Activated T-helper 1 cell treated with Interleukin-2 at 50 U/mL for 16 hours (primary cell): ENCODE measurements around the gene TUBAL3.
"Not testable (repeated sequence)": the region's sequence is repeated elsewhere in the genome, so short reads cannot be mapped to it uniquely, and the experiment has no call there.

Experiments
- DNase-seq: peaks from one replicate; pipeline ENCODE4 v3.0.0-alpha.2; 2020; ENCODE audit warnings: low read depth

The TUBAL3 gene

DNA sequence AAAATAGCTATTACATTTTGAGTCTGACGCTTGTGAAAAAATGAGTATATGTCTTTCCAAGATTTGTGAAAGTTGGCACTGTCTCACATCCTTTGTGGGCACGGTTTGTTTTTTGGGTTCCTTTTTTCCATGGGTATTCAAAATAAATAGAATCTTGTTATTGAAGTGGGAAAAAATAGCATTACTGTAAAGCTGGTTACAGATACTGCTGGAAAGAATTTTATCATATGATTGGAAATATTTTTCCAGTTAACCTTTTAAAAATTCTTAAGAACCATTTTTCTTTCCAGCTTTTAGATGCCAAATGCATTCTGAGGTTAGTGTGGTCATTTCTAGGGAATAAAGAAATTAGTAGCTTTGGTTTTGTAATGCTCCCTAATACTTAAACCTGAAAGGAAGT is 19.1 kb upstream of the TUBAL3 start:
- DNase-seq, result no peak

DNA sequence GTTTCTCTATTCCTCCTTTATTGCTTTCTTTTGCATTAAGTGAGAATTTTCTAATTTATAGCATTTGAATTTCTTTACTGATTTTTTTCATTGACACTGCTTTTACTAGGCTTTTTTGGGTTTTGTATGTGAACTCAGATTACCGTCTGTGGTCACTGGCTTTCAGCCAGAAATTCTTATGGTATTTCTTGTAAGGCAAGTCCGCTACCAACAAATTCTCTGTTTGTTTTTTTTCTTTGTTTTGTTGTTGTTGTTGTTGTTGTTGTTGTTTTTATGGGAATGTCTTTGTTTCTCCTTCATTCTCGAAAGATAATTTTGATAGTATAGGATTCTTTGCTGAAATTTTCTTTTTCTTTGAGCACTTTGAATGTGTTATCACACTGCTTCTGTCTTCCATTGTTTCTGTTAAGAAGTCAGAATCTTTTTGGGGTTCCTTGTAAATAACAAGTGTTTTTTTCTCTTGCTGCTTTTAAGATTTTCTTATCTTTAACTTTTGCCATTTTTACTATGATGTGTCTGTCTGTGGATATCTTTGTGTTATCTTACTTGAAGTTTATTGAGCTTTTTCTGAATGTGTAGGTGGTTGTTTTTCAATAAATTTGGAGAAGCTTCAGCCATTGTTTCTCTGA is 15.0 kb upstream of the TUBAL3 start:
- DNase-seq, result no peak

GRCh38 chr10:5418584-5418983 is 14.0 kb upstream of the TUBAL3 start:
- no peak for DNase-seq

DNA sequence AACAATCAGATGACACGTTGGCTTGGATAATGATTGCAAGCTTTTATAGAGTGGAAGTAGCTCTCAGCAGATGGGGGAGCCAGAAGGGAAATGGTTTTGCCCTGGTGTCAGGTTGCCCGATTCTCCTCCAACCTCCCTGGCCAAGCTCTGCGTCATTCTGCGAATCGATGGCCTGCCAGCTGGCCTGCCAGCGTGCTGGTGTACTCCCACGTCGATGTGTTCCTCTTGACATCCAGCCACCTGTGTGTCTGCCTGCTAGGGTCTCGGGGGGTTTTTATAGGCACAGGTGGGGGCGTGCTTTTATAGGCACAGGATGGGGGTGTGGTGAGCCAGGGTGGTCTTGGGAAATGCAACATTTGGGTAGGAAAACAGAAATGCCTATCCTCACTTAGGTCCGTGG is 12.4 kb upstream of the TUBAL3 start:
- no peak for DNase-seq

DNA sequence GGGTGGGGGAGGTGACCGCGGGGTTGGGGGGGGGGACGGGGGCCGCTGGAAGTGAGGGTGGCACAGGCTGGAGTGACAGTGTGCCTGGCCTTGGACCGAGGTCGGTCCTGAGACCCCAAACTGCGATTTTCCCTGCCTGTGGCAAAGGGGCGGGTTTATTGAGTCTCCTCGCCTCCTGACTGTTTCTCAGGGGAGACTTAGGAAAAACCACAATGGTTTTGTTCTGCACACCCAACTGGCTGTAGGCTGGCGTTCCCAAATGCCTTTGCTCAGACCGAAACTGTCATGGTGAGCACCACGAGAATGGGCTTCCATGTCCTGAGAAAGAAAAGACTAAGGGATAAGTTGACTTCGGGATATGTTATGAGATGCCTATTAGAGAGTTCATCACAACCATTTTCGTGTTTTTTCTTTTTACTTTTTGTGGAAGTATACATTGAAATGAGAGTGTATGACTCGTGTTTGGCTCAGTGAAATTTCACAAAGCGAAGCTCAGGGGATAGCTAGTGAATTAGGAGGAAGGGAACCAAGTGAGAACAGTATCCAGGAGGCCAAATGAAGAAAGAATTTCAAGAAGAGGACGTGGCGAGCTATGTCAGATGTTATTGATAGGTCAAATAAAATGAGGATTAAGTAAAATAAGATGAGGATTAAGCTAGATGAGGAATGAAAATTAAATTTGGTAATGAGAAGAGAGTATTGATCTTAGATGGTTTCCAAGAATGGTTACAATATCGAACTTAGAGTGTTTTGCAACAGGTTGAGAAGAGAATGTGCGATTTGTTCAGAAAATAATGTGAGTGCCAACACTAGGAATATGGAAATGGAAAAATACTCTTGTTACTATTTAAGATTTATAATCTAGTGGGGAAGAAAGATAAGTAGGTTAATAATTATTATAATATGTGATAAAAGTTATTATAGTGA is 8.6 kb upstream of the TUBAL3 start:
- no peak for DNase-seq

DNA sequence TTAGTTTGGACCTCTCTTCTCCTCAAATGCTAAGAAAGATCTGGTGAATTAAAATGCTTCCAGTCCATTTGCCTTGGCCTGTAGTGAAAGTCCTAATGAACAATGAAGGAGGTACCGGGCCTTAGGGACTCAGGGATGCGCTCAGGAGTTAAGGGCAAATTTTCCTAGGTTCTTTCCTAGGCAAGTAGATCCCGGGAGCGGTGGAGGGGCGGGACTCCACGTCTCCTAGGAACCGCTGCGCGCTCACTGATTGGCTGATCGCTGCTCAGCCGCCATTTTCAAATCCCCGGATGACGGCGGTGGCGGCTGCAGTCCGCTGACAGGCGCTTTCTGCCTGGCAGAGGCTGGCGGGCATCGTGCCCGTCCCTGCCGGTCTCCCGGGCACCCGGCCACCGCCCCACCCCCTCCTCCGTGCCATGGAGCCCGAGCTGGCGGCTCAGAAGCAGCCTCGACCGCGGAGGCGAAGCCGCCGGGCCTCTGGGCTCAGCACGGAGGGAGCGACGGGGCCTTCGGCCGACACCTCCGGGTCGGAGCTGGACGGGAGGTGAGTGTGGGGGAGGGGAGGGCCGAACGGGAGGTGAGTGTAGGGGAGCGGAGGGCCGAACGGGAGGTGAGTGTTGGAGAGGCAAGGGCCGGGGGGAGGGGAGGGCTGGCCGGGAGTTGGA is 7.8 kb upstream of the TUBAL3 start, which contains the start of gene NET1:
NET1 (plus strand) TSS at position 281 of the 665 bp plus-strand sequence; CDS start at position 417, 136 bp downstream.
- peak; percentile 50 for DNase-seq

GRCh38 chr10:5411941-5412276 is 7.3 kb upstream of the TUBAL3 start:
- no peak for DNase-seq

GRCh38 chr10:5410787-5411186 is 6.2 kb upstream of the TUBAL3 start:
- not testable (repeated sequence) for DNase-seq

DNA sequence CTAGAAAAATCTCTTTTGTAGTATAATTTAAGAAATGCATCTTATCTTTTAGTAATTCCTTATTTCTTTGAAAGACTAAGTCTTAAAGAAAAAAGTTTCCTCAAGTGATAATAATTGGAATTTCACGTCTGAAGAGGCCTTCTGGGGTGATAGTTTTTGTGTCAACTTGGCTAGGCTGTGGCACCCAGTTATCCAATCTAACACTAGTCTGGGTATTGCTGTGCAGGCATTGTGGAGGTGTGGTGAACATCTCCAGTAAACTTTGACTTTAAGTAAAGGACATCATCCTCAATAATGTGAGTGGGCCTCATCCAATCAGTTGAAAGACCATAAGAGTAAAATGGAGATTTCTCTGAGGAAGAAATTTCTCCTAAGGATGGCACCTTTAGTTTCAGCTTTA is 2.3 kb upstream of the TUBAL3 start:
- DNase-seq, result no peak

DNA sequence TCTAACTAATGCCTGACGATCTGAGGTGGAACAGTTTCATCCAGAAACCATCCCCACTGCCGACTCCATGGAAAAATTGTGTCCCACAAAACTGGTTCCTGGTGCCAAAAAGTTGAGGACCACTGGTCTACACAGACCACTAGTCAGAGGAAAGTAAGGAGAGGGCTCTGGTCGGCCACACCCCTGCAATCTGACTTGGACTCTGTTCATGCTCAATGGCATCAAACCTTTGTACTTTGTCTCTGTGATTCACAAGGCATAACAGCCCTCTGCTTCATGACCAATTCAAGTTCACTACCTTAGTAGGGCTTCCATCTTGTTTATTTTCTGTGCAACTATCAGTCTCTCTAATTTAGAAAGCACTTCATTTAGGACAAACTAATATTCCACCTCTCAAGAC is 1.8 kb downstream of the TUBAL3 start:
- DNase-seq, result no peak

- DNase-seq, result no peak
These were observed 4.0 kb downstream of the TUBAL3 start for GRCh38 chr10:5400468-5401240.

GRCh38 chr10:5399332-5399731 is 5.3 kb downstream of the TUBAL3 start:
- DNase-seq, result no peak

GRCh38 chr10:5396556-5397300 is 7.9 kb downstream of the TUBAL3 start:
- no peak for DNase-seq

GRCh38 chr10:5395168-5395567 is 9.5 kb downstream of the TUBAL3 start:
- no peak for DNase-seq

DNA sequence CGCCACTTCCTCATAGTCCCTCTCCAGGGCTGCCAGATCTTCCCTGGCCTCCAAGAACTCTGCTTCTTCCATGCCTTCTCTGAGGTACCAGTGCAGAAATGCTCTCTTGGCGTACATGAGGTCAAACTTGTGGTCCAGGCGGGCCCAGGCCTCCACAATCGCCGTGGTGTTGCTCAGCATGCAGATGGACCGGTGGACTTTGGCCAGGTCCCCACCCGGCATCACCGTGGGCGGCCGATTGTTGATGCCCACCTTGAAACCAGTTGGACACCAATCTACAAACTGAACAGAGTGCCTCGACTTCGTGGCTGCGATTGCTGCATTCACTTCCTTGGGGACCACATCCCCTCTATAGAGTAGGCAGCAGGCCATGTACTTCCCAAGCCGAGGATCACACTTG is 11.1 kb downstream of the TUBAL3 start:
- no peak for DNase-seq

- no peak for DNase-seq
These were observed 12.8 kb downstream of the TUBAL3 start for GRCh38 chr10:5391790-5392189.

DNA sequence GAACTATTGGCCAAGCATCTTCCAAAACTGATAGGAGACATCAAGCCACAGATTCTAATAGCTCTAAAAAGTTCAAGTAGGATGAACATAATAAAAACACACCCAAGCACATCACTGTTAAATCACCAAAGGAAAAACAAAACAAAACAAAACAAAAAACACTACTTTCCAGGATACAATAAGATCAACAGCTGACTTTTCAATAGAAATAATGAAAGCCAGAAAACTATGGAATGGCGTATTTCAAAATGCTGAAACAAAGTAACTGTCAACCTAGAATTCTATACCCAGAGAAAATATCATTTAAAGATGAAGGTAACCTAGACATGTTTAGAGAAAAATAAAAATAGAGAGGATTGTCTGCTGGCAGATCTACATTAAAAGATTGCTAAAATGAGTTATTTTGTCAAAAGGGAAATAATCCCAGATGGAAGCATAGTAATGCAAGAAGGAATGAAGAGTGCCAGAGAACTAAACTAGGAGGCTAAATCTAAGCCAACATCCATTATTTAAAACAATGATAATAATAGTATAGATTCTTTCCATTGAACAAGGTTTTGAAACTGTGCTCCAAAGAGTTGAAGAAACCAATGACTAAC is 13.9 kb downstream of the TUBAL3 start:
- DNase-seq, result no peak

GRCh38 chr10:5387169-5387568 is 17.5 kb downstream of the TUBAL3 start:
- DNase-seq, result no peak

- no peak for DNase-seq
These were observed 19.4 kb downstream of the TUBAL3 start for GRCh38 chr10:5385224-5385623.

- no peak for DNase-seq
These were observed 23.4 kb downstream of the TUBAL3 start for GRCh38 chr10:5381187-5381586.

DNA sequence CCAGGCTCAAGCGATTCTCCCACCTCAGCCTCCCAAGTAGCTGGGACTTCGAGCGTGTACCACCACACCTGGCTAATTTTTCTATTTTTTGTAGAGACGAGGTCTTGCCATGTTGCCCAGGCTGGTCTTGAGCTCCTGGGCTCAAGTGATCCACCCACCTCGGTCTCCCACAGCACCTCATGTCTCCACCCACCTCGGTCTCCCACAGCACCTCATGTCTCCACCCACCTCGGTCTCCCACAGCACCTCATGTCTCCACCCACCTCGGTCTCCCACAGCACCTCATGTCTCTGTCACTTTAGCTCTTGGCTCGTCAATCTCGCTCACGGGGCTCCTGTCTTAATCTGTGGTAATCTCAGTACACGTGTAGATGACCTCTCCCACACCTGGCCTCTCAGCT is 24.2 kb downstream of the TUBAL3 start:
- DNase-seq, result not testable (repeated sequence)
